WERI-Rb-1 (cell line): Measurements from ENCODE around the gene CFAP70.

ENCODE experiments used
- DNase-seq: peaks from one replicate; pipeline ENCODE4 v3.0.0-alpha.2; 2020
- H3K27ac ChIP-seq: fragments of 250-450 bp; sonication (Bioruptor Pico); 2 replicates; pipeline ENCODE4 v1.5.1; 2020; ENCODE audit warnings: mild to moderate bottlenecking, moderate library complexity
- H3K27me3 ChIP-seq: fragments of 250-450 bp; sonication (Bioruptor Pico); 2 replicates; pipeline ENCODE4 v1.5.1; 2021; ENCODE audit warnings: mild to moderate bottlenecking, low read depth, moderate library complexity; ENCODE audit not compliant: insufficient read depth, severe bottlenecking
- H3K36me3 ChIP-seq: fragments of 250-450 bp; sonication (Bioruptor Pico); 2 replicates; pipeline ENCODE4 v1.5.1; 2020; ENCODE audit warnings: mild to moderate bottlenecking, moderate library complexity
- H3K4me3 ChIP-seq: 2 replicates; pipeline ENCODE4 v1.5.1; 2011; ENCODE audit warnings: low read depth, mild to moderate bottlenecking, control low read depth, low read length
- H3K9me3 ChIP-seq: fragments of 250-450 bp; sonication (Bioruptor Pico); 2 replicates; pipeline ENCODE4 v1.5.1; 2021; ENCODE audit warnings: mild to moderate bottlenecking, moderate library complexity; ENCODE audit not compliant: severe bottlenecking
- TF ChIP-seq, protein P1 (sequence below): IDR thresholded peaks from 2 replicates; pipeline ENCODE4 v1.5.1; 2011; ENCODE audit warnings: low read depth, mild to moderate bottlenecking, control low read depth, inconsistent platforms, low read length

The CFAP70 gene

DNA sequence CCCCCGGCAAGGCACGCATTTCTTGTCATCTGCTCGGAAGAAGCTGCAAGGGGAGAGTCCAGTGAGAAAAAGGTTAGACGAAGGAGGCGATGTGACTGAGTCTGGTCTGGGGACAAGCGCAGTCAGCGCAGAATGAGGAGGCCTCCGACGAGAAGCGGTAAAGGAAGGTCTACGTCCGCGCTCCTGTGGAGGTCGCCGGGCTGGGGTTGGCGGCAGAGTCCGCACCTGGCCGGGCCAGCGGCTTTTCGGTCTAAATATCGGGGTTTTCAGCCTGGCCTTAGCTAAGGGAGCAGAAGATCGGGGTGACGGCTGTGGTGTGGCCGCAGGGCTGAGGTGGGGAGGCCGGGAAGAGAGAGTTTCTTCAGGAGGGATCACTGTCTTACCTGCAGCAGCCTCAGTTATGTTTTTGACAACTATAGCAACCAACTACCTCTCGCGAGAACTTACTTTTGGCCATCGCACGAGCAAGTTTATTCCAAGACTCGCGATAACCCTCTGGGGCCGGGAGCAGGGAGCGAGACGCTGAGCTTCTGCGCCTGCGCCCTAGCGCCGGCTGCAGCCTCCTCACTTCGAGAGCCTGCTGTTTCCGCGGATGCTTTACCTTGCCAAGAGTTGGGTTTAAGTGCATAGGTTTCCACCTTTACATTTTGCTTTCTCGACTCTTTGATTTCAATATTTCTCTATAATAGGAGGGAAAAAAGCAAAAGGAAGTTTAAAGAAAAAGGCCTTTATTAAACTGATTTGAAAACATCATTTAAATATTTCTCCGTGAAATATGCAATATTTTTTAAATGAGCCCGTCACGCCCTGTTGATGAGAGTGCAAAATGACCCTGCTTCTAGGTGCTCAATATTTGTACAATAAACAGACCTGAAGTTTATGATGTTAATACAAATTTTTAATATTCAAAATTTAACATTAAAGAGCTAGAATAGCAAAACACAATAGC lies at the start of gene CFAP70:
CFAP70 (minus strand) TSS at position 534 of the 949 bp plus-strand sequence. CDS start 4,068 bp downstream, outside the sequence.
- Histone ChIP-seq H3K36me3 (no peaks in the 10 kb centered on the region; the same call in 1 of the 2 replicates), H3K27ac (peak within 1 kb of the TSS; percentile 50), H3K9me3 (peaks cover 5% of the 10 kb centered on the region), H3K27me3 (peaks cover 3% of the 10 kb centered on the region), H3K4me3 (peak within 1 kb of the TSS; percentile 86)
- DNase-seq: peak; percentile 95
- TF ChIP-seq, protein P1, sequence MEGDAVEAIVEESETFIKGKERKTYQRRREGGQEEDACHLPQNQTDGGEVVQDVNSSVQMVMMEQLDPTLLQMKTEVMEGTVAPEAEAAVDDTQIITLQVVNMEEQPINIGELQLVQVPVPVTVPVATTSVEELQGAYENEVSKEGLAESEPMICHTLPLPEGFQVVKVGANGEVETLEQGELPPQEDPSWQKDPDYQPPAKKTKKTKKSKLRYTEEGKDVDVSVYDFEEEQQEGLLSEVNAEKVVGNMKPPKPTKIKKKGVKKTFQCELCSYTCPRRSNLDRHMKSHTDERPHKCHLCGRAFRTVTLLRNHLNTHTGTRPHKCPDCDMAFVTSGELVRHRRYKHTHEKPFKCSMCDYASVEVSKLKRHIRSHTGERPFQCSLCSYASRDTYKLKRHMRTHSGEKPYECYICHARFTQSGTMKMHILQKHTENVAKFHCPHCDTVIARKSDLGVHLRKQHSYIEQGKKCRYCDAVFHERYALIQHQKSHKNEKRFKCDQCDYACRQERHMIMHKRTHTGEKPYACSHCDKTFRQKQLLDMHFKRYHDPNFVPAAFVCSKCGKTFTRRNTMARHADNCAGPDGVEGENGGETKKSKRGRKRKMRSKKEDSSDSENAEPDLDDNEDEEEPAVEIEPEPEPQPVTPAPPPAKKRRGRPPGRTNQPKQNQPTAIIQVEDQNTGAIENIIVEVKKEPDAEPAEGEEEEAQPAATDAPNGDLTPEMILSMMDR: no peak

DNA sequence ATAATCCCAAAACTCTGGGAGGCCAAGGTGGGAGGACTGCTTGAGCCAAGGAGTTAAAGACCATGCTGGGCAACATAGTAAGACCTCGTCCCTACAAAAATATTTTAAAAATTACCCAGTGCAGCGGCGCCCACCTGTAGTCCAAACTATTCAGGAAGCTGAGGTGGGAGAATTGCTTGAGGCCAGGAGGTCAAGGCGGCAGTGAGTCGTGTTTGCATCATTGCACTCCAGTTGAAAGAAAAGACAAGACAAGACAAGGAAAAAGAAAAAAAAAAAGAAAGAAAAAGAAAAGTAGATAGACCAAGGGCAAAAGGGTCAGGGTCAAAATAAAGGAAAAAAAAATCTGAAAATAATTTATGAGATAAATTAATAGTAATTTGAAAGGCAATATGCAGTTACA lies 49.4 kb upstream of the CFAP70 start:
- H3K27me3 ChIP-seq: no peaks in the 10 kb centered on the region
- no peaks in the 10 kb centered on the region for H3K9me3 ChIP-seq
- TF ChIP-seq, protein P1: no peak
- no peak overlapping the region for H3K4me3 ChIP-seq
- H3K27ac ChIP-seq: no peak overlapping the region
- H3K36me3 ChIP-seq: peaks cover 13% of the 10 kb centered on the region
- DNase-seq: no peak

DNA sequence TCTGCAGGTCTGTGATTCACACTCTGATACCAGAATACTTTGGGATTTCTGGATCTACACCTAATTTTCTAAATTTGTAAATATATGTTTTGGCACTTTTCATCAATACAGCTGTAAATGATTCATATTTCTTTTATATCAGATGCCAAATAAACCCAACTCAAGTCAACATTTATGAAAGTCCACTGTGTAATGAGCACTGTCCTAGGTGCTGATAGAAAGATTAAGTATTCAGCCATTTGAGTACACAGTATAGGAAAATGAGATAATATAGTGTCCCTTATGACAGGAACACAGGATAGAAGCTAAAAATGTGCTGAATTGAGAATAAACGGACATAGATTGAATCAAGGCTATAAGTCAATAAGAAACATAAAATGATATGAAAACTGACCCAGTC lies 48.8 kb upstream of the CFAP70 start:
- no peak for DNase-seq
- H3K4me3 ChIP-seq: no peak overlapping the region
- H3K36me3 ChIP-seq: peaks cover 13% of the 10 kb centered on the region
- H3K27ac ChIP-seq: no peak overlapping the region
- H3K27me3 ChIP-seq: no peaks in the 10 kb centered on the region
- H3K9me3 ChIP-seq: no peaks in the 10 kb centered on the region
- TF ChIP-seq, protein P1: no peak

DNA sequence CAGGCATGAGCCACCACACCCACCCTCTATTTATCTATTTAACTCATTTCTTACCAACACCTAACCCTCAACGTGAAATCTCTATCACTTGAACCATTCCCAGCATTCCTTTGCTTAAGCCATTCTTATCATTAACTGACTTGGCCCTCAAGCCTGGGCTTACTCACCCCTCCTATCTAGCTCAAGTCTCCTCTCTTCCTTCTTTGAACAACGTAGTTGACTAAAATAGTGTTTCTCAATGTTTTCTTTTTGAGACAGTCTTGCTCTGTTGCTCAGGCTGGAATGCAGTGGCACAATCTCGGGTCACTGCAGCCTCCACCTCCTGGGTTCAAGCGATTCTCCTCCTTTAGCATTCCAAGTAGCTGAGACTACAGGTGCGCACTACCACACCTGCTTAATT lies 48.2 kb upstream of the CFAP70 start:
- Histone ChIP-seq H3K27me3 (no peaks in the 10 kb centered on the region), H3K9me3 (no peaks in the 10 kb centered on the region), H3K36me3 (peaks cover 13% of the 10 kb centered on the region), H3K4me3 (no peak overlapping the region), H3K27ac (no peak overlapping the region)
- TF ChIP-seq, protein P1: no peak
- DNase-seq: no peak

DNA sequence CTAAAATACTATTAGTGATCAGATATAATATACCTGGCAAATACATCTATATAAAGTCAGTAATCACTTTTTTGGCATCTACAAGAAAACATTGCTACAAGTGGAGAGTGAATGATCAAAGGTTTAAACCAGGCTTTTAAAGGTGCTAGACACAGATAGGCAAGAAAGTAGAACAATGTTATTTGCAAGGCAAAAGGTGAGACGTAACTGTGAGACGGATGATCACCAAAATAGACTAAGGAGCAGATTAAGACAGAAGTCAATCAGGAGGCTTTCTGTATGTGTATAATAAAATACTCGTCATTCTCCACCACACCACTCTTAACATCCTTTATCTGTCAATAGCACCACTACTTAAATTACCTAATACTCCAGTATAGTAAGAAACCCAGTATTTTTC lies 46.9 kb upstream of the CFAP70 start:
- Histone ChIP-seq H3K36me3 (peaks cover 13% of the 10 kb centered on the region), H3K4me3 (no peak overlapping the region), H3K9me3 (no peaks in the 10 kb centered on the region), H3K27ac (no peak overlapping the region), H3K27me3 (no peaks in the 10 kb centered on the region)
- DNase-seq: no peak
- TF ChIP-seq, protein P1: no peak

DNA sequence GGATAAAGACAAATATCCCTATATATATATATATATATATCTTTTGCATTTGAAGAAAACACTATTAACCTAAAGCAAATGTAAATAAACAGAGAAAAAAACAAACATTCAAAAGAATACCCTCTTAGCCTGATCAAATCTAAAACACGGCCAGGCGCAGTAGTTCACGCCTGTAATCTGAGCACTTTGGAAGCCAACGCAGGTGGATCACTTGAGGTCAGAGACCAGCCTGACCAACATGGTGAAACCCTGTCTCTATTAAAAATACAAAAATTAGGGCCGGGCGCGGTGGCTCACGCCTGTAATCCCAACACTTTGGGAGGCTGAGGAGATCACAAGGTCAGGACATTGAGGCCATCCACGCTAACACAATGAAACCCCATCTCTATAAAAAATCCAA lies 46.0 kb upstream of the CFAP70 start:
- TF ChIP-seq, protein P1: no peak
- Histone ChIP-seq H3K36me3 (peaks cover 15% of the 10 kb centered on the region), H3K4me3 (no peak overlapping the region), H3K9me3 (no peaks in the 10 kb centered on the region), H3K27me3 (no peaks in the 10 kb centered on the region), H3K27ac (no peak overlapping the region)
- DNase-seq: no peak
